Breast epithelium (tissue), 3 donors: ENCODE measurements around the gene DUXA.

Experiments
- POLR2A ChIP-seq: fragments of 450-650 bp; IDR thresholded peaks from one replicate; pipeline ENCODE4 v1.6.1; 2016; ENCODE audit warnings: antibody characterized with exemption, mild to moderate bottlenecking, moderate library complexity
- TF ChIP-seq, protein P1 (sequence below), 3 donors: fragments of 450-650 bp; IDR thresholded peaks; one replicate each; pipeline ENCODE4 v1.5.1; 2016 to 2017; ENCODE audit warnings: antibody characterized with exemption in 3 of 3, mild to moderate bottlenecking in 3 of 3, moderate library complexity in 3 of 3

DNA sequence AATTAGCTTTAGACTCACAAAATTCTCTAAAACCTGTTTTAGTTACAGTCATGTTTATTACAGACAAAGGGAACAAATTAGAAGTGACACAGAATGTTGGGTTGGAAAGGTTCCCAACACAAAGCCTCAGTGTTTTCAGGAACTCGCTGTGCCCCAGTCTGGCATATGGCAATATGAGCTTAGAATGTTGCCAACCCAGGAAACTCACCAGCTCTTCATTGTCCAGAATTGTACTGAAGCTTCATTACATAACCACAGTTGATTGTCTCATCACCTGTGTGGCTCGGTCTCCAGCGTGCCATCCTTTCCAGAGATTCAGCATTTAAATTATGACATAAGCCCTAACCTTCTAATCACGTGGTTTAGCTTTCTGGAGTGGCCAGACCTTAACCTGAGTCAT is 43.1 kb upstream of the DUXA start:
- TF ChIP-seq POLR2A, result no peak
- TF ChIP-seq, protein P1, sequence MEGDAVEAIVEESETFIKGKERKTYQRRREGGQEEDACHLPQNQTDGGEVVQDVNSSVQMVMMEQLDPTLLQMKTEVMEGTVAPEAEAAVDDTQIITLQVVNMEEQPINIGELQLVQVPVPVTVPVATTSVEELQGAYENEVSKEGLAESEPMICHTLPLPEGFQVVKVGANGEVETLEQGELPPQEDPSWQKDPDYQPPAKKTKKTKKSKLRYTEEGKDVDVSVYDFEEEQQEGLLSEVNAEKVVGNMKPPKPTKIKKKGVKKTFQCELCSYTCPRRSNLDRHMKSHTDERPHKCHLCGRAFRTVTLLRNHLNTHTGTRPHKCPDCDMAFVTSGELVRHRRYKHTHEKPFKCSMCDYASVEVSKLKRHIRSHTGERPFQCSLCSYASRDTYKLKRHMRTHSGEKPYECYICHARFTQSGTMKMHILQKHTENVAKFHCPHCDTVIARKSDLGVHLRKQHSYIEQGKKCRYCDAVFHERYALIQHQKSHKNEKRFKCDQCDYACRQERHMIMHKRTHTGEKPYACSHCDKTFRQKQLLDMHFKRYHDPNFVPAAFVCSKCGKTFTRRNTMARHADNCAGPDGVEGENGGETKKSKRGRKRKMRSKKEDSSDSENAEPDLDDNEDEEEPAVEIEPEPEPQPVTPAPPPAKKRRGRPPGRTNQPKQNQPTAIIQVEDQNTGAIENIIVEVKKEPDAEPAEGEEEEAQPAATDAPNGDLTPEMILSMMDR (IDR thresholded peaks at IDR 0.05), result no peak
